Activated CD8-positive, alpha-beta T cell treated with anti-CD3 and anti-CD28 coated beads, Interleukin-2, amount 10 ng/mL, durations not matched to agents 7 days and 5 days (primary cell): Measurements from ENCODE around the gene ALDH3A2. TPM values are rescaled to one million over a fixed set of nuclear protein-coding genes. Genes with fewer than 3 reads are reported as not detected.
"Not testable (repeated sequence)": the region's sequence is repeated elsewhere in the genome, so short reads cannot be mapped to it uniquely, and the experiment has no call there.

Experiments
- ATAC-seq: fragments of 150-1000 bp; cut with Tn5 transposase; one replicate; pipeline ENCODE4 v1.10.0; 2021; ENCODE audit warnings: moderate library complexity
- CTCF ChIA-PET: fragments of 350-600 bp; sonication (Branson Sonifier 250); formaldehyde crosslinking; loops from one replicate; lab custom pipeline; 2021; ENCODE audit warnings: antibody characterized with exemption; lab: Charles Lee
- POLR2A ChIA-PET: fragments of 350-600 bp; sonication (Branson Sonifier 250); formaldehyde crosslinking; loops from one replicate; lab custom pipeline; 2021; ENCODE audit warnings: antibody characterized with exemption; lab: Charles Lee
- DNase-seq: peaks from one replicate; pipeline ENCODE4 v3.0.0-alpha.2; 2020
- H3K27ac Mint-ChIP-seq: one replicate; pipeline ENCODE4 v1.8.0; 2021; ENCODE audit warnings: mild to moderate bottlenecking, mixed read lengths
- H3K27me3 Mint-ChIP-seq: one replicate; pipeline ENCODE4 v1.8.0; 2021; ENCODE audit warnings: low read depth, mixed read lengths
- H3K36me3 Mint-ChIP-seq: one replicate; pipeline ENCODE4 v1.8.0; 2021; ENCODE audit warnings: low read depth, mixed read lengths
- H3K4me1 Mint-ChIP-seq: one replicate; pipeline ENCODE4 v1.8.0; 2021; ENCODE audit warnings: low read depth, mixed read lengths
- H3K4me3 Mint-ChIP-seq: one replicate; pipeline ENCODE4 v1.8.0; 2021; ENCODE audit warnings: mild to moderate bottlenecking, mixed read lengths
- H3K9me3 Mint-ChIP-seq: one replicate; pipeline ENCODE4 v1.8.0; 2022; ENCODE audit warnings: mixed read lengths; ENCODE audit not compliant: insufficient read depth
- total RNA-seq, 2 experiments: library from RNA; stranded (reverse); gene quantifications; one replicate each; pipeline ENCODE4 v1.2.3, GENCODE V29; 2021

The ALDH3A2 gene
- total RNA-seq, 2 experiments from 2014 or later: 25.1 to 27.4 TPM

- no peak overlapping the region for H3K4me3 Mint-ChIP-seq
- peaks cover 14% of the 10 kb centered on the region for H3K36me3 Mint-ChIP-seq
- DNase-seq (no peak), ATAC-seq (no peak)
- H3K27me3 Mint-ChIP-seq: no peaks in the 10 kb centered on the region
- H3K9me3 Mint-ChIP-seq: no peaks in the 10 kb centered on the region
- no peaks in the 10 kb centered on the region for H3K4me1 Mint-ChIP-seq
- CTCF ChIA-PET: no interaction called here
- POLR2A ChIA-PET: interaction anchor here (1.3 kb wide), 1 partner anchor 18 kb away, joined by 3 read pairs; no protein-coding TSS in a partner anchor
- no peak overlapping the region for H3K27ac Mint-ChIP-seq
These were observed 16.2 kb downstream of the ALDH3A2 start for GRCh38 chr17:19664821-19665181.

- H3K36me3 Mint-ChIP-seq, ATAC-seq, H3K27ac Mint-ChIP-seq, H3K9me3 Mint-ChIP-seq, H3K27me3 Mint-ChIP-seq, DNase-seq, POLR2A ChIA-PET, H3K4me1 Mint-ChIP-seq, H3K4me3 Mint-ChIP-seq: not testable (repeated sequence)
- CTCF ChIA-PET: interaction anchor here (1.3 kb wide), 1 partner anchor 25 kb away, joined by 3 read pairs; no protein-coding TSS in a partner anchor
These were observed 21.1 kb downstream of the ALDH3A2 start for GRCh38 chr17:19669680-19670079.

- ChIA-PET POLR2A (no interaction called here), CTCF (interaction anchor here (1.0 kb wide), 1 partner anchor 158 kb away, joined by 3 read pairs; no protein-coding TSS in a partner anchor)
- Mint-ChIP-seq H3K4me3 (no peak overlapping the region), H3K27ac (no peak overlapping the region), H3K36me3 (peaks cover 4% of the 10 kb centered on the region), H3K9me3 (no peaks in the 10 kb centered on the region), H3K27me3 (no peaks in the 10 kb centered on the region), H3K4me1 (no peaks in the 10 kb centered on the region)
- no peak for ATAC-seq
- DNase-seq: no peak
These were observed 22.4 kb downstream of the ALDH3A2 start for GRCh38 chr17:19670908-19671307.

GRCh38 chr17:19671433-19671832, 22.9 kb downstream of the ALDH3A2 start:
- DNase-seq: no peak
- H3K4me1 Mint-ChIP-seq: no peaks in the 10 kb centered on the region
- CTCF ChIA-PET: interaction anchor here (1.0 kb wide), 1 partner anchor 158 kb away, joined by 3 read pairs; no protein-coding TSS in a partner anchor
- no peak overlapping the region for H3K4me3 Mint-ChIP-seq
- no peaks in the 10 kb centered on the region for H3K27me3 Mint-ChIP-seq
- no peak overlapping the region for H3K27ac Mint-ChIP-seq
- H3K36me3 Mint-ChIP-seq: peaks cover 4% of the 10 kb centered on the region
- ATAC-seq: no peak
- POLR2A ChIA-PET: no interaction called here
- no peaks in the 10 kb centered on the region for H3K9me3 Mint-ChIP-seq

- Mint-ChIP-seq H3K27me3 (no peaks in the 10 kb centered on the region), H3K9me3 (no peaks in the 10 kb centered on the region), H3K4me3 (no peak overlapping the region), H3K4me1 (no peaks in the 10 kb centered on the region), H3K36me3 (peaks cover 4% of the 10 kb centered on the region), H3K27ac (no peak overlapping the region)
- DNase-seq: no peak
- ChIA-PET CTCF (no interaction called here), POLR2A (no interaction called here)
- no peak for ATAC-seq
These were observed 23.6 kb downstream of the ALDH3A2 start for GRCh38 chr17:19672009-19672750.

GRCh38 chr17:19673623-19674022, 25.1 kb downstream of the ALDH3A2 start:
- ChIA-PET POLR2A (no interaction called here), CTCF (interaction anchor here (1.1 kb wide), 1 partner anchor 93 kb away, joined by 3 read pairs; no protein-coding TSS in a partner anchor)
- H3K27ac Mint-ChIP-seq: no peak overlapping the region
- peaks cover 4% of the 10 kb centered on the region for H3K36me3 Mint-ChIP-seq
- H3K4me3 Mint-ChIP-seq: no peak overlapping the region
- no peaks in the 10 kb centered on the region for H3K4me1 Mint-ChIP-seq
- DNase-seq: no peak
- H3K27me3 Mint-ChIP-seq: no peaks in the 10 kb centered on the region
- H3K9me3 Mint-ChIP-seq: no peaks in the 10 kb centered on the region
- ATAC-seq: no peak

- CTCF ChIA-PET: no interaction called here
- H3K4me3 Mint-ChIP-seq: no peak overlapping the region
- ATAC-seq (no peak), DNase-seq (no peak)
- peaks cover 3% of the 10 kb centered on the region for H3K36me3 Mint-ChIP-seq
- no peaks in the 10 kb centered on the region for H3K9me3 Mint-ChIP-seq
- no peak overlapping the region for H3K27ac Mint-ChIP-seq
- POLR2A ChIA-PET: no interaction called here
- H3K27me3 Mint-ChIP-seq: no peaks in the 10 kb centered on the region
- H3K4me1 Mint-ChIP-seq: no peaks in the 10 kb centered on the region
These were observed 28.3 kb downstream of the ALDH3A2 start for GRCh38 chr17:19676896-19677295.

- no peaks in the 10 kb centered on the region for H3K9me3 Mint-ChIP-seq
- no peak overlapping the region for H3K27ac Mint-ChIP-seq
- H3K4me3 Mint-ChIP-seq: no peak overlapping the region
- H3K36me3 Mint-ChIP-seq: no peaks in the 10 kb centered on the region
- ChIA-PET POLR2A (no interaction called here), CTCF (no interaction called here)
- ATAC-seq (no peak), DNase-seq (no peak)
- H3K27me3 Mint-ChIP-seq: no peaks in the 10 kb centered on the region
- no peaks in the 10 kb centered on the region for H3K4me1 Mint-ChIP-seq
These were observed 29.3 kb downstream of the ALDH3A2 start for GRCh38 chr17:19677736-19678379.

GRCh38 chr17:19678581-19679453, 30.3 kb downstream of the ALDH3A2 start:
- DNase-seq (no peak), ATAC-seq (no peak)
- H3K9me3 Mint-ChIP-seq: no peaks in the 10 kb centered on the region
- no peaks in the 10 kb centered on the region for H3K27me3 Mint-ChIP-seq
- CTCF ChIA-PET: no interaction called here
- no peaks in the 10 kb centered on the region for H3K36me3 Mint-ChIP-seq
- H3K27ac Mint-ChIP-seq: no peak overlapping the region
- no peaks in the 10 kb centered on the region for H3K4me1 Mint-ChIP-seq
- POLR2A ChIA-PET: no interaction called here
- H3K4me3 Mint-ChIP-seq: no peak overlapping the region

- ATAC-seq: no peak
- POLR2A ChIA-PET: no interaction called here
- no peaks in the 10 kb centered on the region for H3K9me3 Mint-ChIP-seq
- H3K27ac Mint-ChIP-seq: no peak overlapping the region
- no peaks in the 10 kb centered on the region for H3K36me3 Mint-ChIP-seq
- H3K27me3 Mint-ChIP-seq: no peaks in the 10 kb centered on the region
- no peak overlapping the region for H3K4me3 Mint-ChIP-seq
- no peaks in the 10 kb centered on the region for H3K4me1 Mint-ChIP-seq
- DNase-seq: no peak
- CTCF ChIA-PET: interaction anchor here (0.9 kb wide), 1 partner anchor 36 kb away, joined by 3 read pairs; no protein-coding TSS in a partner anchor
These were observed 34.6 kb downstream of the ALDH3A2 start for GRCh38 chr17:19683117-19683516.

GRCh38 chr17:19684909-19685580, 36.5 kb downstream of the ALDH3A2 start:
- POLR2A ChIA-PET, H3K4me3 Mint-ChIP-seq, DNase-seq, H3K9me3 Mint-ChIP-seq, H3K4me1 Mint-ChIP-seq, CTCF ChIA-PET, ATAC-seq, H3K36me3 Mint-ChIP-seq, H3K27ac Mint-ChIP-seq, H3K27me3 Mint-ChIP-seq: not testable (repeated sequence)
